WTC11 (cell line): ENCODE measurements around the gene BLTP1. TPM values are rescaled to one million over a fixed set of nuclear protein-coding genes. Genes with fewer than 3 reads are reported as not detected.

Experiments
- ATAC-seq: fragments of 200-7000 bp; cut with Tn5 transposase; 2 replicates; pipeline ENCODE4 v1.10.0; 2021; ENCODE audit warnings: mild to moderate bottlenecking, moderate library complexity
- CTCF ChIA-PET: fragments of 300-600 bp; sonication (Branson Sonifier 250); formaldehyde crosslinking; loops from one replicate; lab custom pipeline; 2021; ENCODE audit warnings: antibody characterized with exemption; lab: Charles Lee
- POLR2A ChIA-PET: fragments of 350-600 bp; sonication (Branson Sonifier 250); formaldehyde crosslinking; loops from one replicate; lab custom pipeline; 2021; ENCODE audit warnings: antibody characterized with exemption; lab: Charles Lee
- DNase-seq: peaks from one replicate; pipeline ENCODE4 v3.0.0; 2021; ENCODE audit warnings: low spot score
- H3K27ac Mint-ChIP-seq: 2 replicates; pipeline ENCODE4 v1.8.0; 2021; ENCODE audit warnings: mixed read lengths
- H3K27me3 Mint-ChIP-seq: 2 replicates; pipeline ENCODE4 v1.8.0; 2021; ENCODE audit warnings: low read depth, mild to moderate bottlenecking, moderate library complexity, mixed read lengths
- H3K36me3 Mint-ChIP-seq: 2 replicates; pipeline ENCODE4 v1.8.0; 2021; ENCODE audit warnings: mixed read lengths
- H3K4me1 Mint-ChIP-seq: 2 replicates; pipeline ENCODE4 v1.8.0; 2022; ENCODE audit warnings: mixed read lengths
- H3K4me3 Mint-ChIP-seq: 2 replicates; pipeline ENCODE4 v1.8.0; 2021; ENCODE audit warnings: mild to moderate bottlenecking, moderate library complexity, mixed read lengths
- H3K9me3 Mint-ChIP-seq: 2 replicates; pipeline ENCODE4 v1.8.0; 2021; ENCODE audit warnings: mixed read lengths
- AR ChIP-seq: fragments of 250-450 bp; sonication (Bioruptor Pico); IDR thresholded peaks from 2 replicates; pipeline ENCODE4 v1.9.0; 2021; ENCODE audit warnings: mild to moderate bottlenecking
- ATF2 ChIP-seq: sonication (generic); formaldehyde crosslinking; IDR thresholded peaks from 2 replicates; pipeline ENCODE4 v1.8.1; 2022; ENCODE audit warnings: low read depth, missing genetic modification reagents, borderline replicate concordance
- CDX4 ChIP-seq: fragments of 250-450 bp; sonication (Bioruptor Pico); IDR thresholded peaks from 2 replicates; pipeline ENCODE4 v1.9.0; 2021; ENCODE audit warnings: moderate library complexity, mild to moderate bottlenecking, inconsistent platforms, borderline replicate concordance
- ELF4 ChIP-seq: sonication (generic); formaldehyde crosslinking; IDR thresholded peaks from 2 replicates; pipeline ENCODE4 v1.8.1; 2022; ENCODE audit warnings: low read depth, mild to moderate bottlenecking, moderate library complexity, missing genetic modification reagents
- ERG ChIP-seq: fragments of 250-450 bp; sonication (Bioruptor Pico); IDR thresholded peaks from 2 replicates; pipeline ENCODE4 v1.8.0; 2021; ENCODE audit warnings: mild to moderate bottlenecking
- ESRRA ChIP-seq: sonication (generic); formaldehyde crosslinking; IDR thresholded peaks from 2 replicates; pipeline ENCODE4 v1.8.1; 2022; ENCODE audit warnings: mild to moderate bottlenecking, missing genetic modification reagents, borderline replicate concordance
- FOXJ3 ChIP-seq: sonication (generic); formaldehyde crosslinking; IDR thresholded peaks from 2 replicates; pipeline ENCODE4 v1.9.0; 2021; ENCODE audit warnings: missing genetic modification reagents, mild to moderate bottlenecking, borderline replicate concordance
- FOXP1 ChIP-seq: sonication (generic); formaldehyde crosslinking; IDR thresholded peaks from 2 replicates; pipeline ENCODE4 v1.8.0; 2022; ENCODE audit warnings: missing genetic modification reagents, mild to moderate bottlenecking, moderate library complexity, borderline replicate concordance
- GRHL2 ChIP-seq: fragments of 250-450 bp; sonication (Bioruptor Pico); IDR thresholded peaks from 2 replicates; pipeline ENCODE4 v1.8.0; 2022; ENCODE audit warnings: mild to moderate bottlenecking, moderate library complexity; ENCODE audit not compliant: insufficient replicate concordance, severe bottlenecking
- JAZF1 ChIP-seq: fragments of 250-450 bp; sonication (Bioruptor Pico); IDR thresholded peaks from 2 replicates; pipeline ENCODE4 v1.9.0; 2021; ENCODE audit warnings: moderate library complexity, mild to moderate bottlenecking, inconsistent platforms
- MLX ChIP-seq: sonication (generic); formaldehyde crosslinking; IDR thresholded peaks from 2 replicates; pipeline ENCODE4 v1.8.1; 2023; ENCODE audit warnings: mild to moderate bottlenecking, missing genetic modification reagents, moderate library complexity
- MXD4 ChIP-seq: fragments of 250-450 bp; sonication (Bioruptor Pico); IDR thresholded peaks from 2 replicates; pipeline ENCODE4 v1.8.0; 2021; ENCODE audit warnings: mild to moderate bottlenecking, moderate library complexity, borderline replicate concordance
- NFATC4 ChIP-seq: fragments of 250-450 bp; sonication (Bioruptor Pico); IDR thresholded peaks from 2 replicates; pipeline ENCODE4 v1.9.0; 2021; ENCODE audit warnings: mild to moderate bottlenecking
- ZMAT4 ChIP-seq: fragments of 250-450 bp; sonication (Bioruptor Pico); IDR thresholded peaks from 2 replicates; pipeline ENCODE4 v1.9.0; 2021; ENCODE audit warnings: mild to moderate bottlenecking
- ZNF416 ChIP-seq: fragments of 250-450 bp; sonication (Bioruptor Pico); IDR thresholded peaks from 2 replicates; pipeline ENCODE4 v1.9.0; 2021; ENCODE audit warnings: mild to moderate bottlenecking, inconsistent platforms
- total RNA-seq: library from RNA; stranded (reverse); gene quantifications from 3 replicates; pipeline ENCODE4 v1.2.3, GENCODE V29; 2021
- TF ChIP-seq, protein P1 (sequence below): sonication (generic); formaldehyde crosslinking; IDR thresholded peaks from 2 replicates; pipeline ENCODE4 v1.8.0; 2022; ENCODE audit warnings: mild to moderate bottlenecking, missing genetic modification reagents
- TF ChIP-seq, protein P2 (sequence below): sonication (generic); formaldehyde crosslinking; IDR thresholded peaks from 2 replicates; pipeline ENCODE4 v1.8.0; 2022; ENCODE audit warnings: mild to moderate bottlenecking, missing genetic modification reagents
- TF ChIP-seq, protein P3 (sequence below): sonication (generic); formaldehyde crosslinking; IDR thresholded peaks from 2 replicates; pipeline ENCODE4 v1.8.0; 2022; ENCODE audit warnings: missing genetic modification reagents

BLTP1 gene
- total RNA-seq, 1 experiment from 2014 or later, result 32.1 TPM

DNA sequence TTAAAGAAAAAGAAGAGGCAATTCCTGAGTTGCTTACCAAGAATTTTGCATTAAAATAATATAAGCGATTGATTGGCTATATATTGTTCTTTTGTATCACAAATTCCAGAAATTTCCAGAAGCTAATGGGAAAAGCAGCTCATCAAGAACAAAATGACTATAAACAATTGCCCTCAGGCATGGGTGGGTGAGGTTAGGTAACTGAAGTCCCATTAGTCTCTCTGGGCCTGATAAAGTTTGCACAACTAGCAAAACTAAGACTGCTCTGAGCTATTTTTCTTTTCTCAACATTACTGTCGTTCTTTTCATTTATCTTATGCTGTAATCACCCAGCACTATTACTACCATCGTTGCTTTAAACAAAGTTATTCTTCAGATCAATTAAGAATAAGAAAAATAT, 19.2 kb upstream of the BLTP1 start (continued):
- TF ChIP-seq FOXP1 (CRISPR knock-in tag), result no peak
- TF ChIP-seq JAZF1, result no peak

DNA sequence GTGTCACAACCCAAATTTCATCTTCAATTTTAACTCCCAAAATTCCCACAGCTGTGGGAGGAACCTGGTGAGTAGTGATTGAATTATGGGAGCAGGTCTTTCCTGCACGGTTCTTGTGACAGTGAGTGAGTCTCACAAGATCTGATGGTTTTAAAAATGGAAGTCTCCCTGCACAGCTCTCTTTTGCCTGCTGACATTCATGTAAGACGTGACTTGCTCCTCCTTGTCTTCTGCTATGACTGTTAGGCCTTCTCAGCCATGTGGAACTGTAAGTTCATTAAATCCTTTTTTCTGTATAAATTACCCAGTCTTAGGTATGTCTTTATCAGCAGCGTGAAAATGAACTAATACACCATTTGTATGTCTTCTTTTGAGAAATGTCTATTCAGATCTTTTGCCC, 13.0 kb upstream of the BLTP1 start:
- TF ChIP-seq, protein P1, sequence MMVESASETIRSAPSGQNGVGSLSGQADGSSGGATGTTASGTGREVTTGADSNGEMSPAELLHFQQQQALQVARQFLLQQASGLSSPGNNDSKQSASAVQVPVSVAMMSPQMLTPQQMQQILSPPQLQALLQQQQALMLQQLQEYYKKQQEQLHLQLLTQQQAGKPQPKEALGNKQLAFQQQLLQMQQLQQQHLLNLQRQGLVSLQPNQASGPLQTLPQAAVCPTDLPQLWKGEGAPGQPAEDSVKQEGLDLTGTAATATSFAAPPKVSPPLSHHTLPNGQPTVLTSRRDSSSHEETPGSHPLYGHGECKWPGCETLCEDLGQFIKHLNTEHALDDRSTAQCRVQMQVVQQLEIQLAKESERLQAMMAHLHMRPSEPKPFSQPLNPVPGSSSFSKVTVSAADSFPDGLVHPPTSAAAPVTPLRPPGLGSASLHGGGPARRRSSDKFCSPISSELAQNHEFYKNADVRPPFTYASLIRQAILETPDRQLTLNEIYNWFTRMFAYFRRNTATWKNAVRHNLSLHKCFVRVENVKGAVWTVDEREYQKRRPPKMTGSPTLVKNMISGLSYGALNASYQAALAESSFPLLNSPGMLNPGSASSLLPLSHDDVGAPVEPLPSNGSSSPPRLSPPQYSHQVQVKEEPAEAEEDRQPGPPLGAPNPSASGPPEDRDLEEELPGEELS, result no peak

DNA sequence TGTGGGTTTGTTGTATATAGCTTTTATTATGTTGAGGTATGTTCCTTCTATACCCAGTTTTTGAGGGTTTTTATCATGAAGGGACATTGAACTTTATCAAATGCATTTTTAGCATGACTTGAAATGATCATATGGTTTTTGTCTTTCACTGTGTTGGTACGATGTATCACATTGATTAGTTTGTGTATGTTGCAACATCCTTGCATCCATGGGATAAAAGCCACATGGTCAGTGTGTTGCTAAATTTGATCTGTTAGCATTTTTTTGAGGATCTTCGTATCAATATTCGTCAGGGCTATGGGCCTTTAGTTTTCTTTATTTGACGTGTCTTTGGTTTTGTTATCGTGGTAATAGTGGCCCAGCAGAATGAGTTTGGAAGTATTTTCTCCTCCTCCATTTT, 11.3 kb upstream of the BLTP1 start:
- Mint-ChIP-seq H3K27me3 (peaks cover 6% of the 10 kb centered on the region), H3K4me1 (no peaks in the 10 kb centered on the region), H3K36me3 (no peaks in the 10 kb centered on the region), H3K9me3 (no peaks in the 10 kb centered on the region), H3K4me3 (no peak overlapping the region), H3K27ac (no peak overlapping the region)
- CTCF ChIA-PET, result no interaction called here
- DNase-seq, result no peak
- no peak for ATAC-seq
- POLR2A ChIA-PET, result no interaction called here
- TF ChIP-seq ATF2 (CRISPR knock-in tag) (no peak), FOXP1 (CRISPR knock-in tag) (no peak), ERG (CRISPR knock-in tag) (no peak), ESRRA (CRISPR knock-in tag) (no peak), ZNF416 (CRISPR knock-in tag) (no peak), CDX4 (CRISPR knock-in tag) (no peak), ZMAT4 (CRISPR knock-in tag) (no peak), MLX (CRISPR knock-in tag) (no peak), AR (CRISPR knock-in tag) (no peak), NFATC4 (no peak), FOXJ3 (no peak), ELF4 (CRISPR knock-in tag) (no peak), MXD4 (CRISPR knock-in tag) (no peak), GRHL2 (CRISPR knock-in tag) (no peak)
- TF ChIP-seq, protein P2, sequence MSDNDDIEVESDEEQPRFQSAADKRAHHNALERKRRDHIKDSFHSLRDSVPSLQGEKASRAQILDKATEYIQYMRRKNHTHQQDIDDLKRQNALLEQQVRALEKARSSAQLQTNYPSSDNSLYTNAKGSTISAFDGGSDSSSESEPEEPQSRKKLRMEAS (CRISPR knock-in tag), result no peak
- TF ChIP-seq, protein P3, sequence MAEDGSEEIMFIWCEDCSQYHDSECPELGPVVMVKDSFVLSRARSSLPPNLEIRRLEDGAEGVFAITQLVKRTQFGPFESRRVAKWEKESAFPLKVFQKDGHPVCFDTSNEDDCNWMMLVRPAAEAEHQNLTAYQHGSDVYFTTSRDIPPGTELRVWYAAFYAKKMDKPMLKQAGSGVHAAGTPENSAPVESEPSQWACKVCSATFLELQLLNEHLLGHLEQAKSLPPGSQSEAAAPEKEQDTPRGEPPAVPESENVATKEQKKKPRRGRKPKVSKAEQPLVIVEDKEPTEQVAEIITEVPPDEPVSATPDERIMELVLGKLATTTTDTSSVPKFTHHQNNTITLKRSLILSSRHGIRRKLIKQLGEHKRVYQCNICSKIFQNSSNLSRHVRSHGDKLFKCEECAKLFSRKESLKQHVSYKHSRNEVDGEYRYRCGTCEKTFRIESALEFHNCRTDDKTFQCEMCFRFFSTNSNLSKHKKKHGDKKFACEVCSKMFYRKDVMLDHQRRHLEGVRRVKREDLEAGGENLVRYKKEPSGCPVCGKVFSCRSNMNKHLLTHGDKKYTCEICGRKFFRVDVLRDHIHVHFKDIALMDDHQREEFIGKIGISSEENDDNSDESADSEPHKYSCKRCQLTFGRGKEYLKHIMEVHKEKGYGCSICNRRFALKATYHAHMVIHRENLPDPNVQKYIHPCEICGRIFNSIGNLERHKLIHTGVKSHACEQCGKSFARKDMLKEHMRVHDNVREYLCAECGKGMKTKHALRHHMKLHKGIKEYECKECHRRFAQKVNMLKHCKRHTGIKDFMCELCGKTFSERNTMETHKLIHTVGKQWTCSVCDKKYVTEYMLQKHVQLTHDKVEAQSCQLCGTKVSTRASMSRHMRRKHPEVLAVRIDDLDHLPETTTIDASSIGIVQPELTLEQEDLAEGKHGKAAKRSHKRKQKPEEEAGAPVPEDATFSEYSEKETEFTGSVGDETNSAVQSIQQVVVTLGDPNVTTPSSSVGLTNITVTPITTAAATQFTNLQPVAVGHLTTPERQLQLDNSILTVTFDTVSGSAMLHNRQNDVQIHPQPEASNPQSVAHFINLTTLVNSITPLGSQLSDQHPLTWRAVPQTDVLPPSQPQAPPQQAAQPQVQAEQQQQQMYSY (CRISPR knock-in tag), result no peak

More for the DNA sequence above, 13.0 kb upstream of the BLTP1 start:
- DNase-seq, result no peak
- no peak overlapping the region for H3K4me3 Mint-ChIP-seq
- no peaks in the 10 kb centered on the region; the same call in none of the 2 replicates for H3K27me3 Mint-ChIP-seq
- CTCF ChIA-PET, result no interaction called here
- H3K36me3 Mint-ChIP-seq, result no peaks in the 10 kb centered on the region
- no peak overlapping the region for H3K27ac Mint-ChIP-seq
- no peaks in the 10 kb centered on the region for H3K4me1 Mint-ChIP-seq
- POLR2A ChIA-PET, result no interaction called here
- no peak for ATAC-seq
- no peaks in the 10 kb centered on the region for H3K9me3 Mint-ChIP-seq
